Stimulated activated CD8-positive, alpha-beta memory T cell treated with anti-CD3 and anti-CD28 coated beads, Interleukin-7, amount 100 ng/mL, for 4 hours (primary cell): ENCODE results near the gene EIF4G2.
A peak's percentile ranks its signal among the peaks of the same experiment; 100 is the strongest.

Experiments used
- DNase-seq, 2 donors: peaks; one replicate each; pipeline ENCODE4 v3.0.0-alpha.2; 2020; ENCODE audit warnings: low read depth in 2 of 2

Gene EIF4G2

GRCh38 chr11:10808235-10808552, 532 bp downstream of the EIF4G2 start:
- DNase-seq, result no peak

GRCh38 chr11:10807493-10808234, 1.1 kb downstream of the EIF4G2 start:
- DNase-seq, result peak; percentile 20 to 49

GRCh38 chr11:10806206-10806605, 2.5 kb downstream of the EIF4G2 start:
- no peak for DNase-seq

GRCh38 chr11:10805741-10806140, 3.0 kb downstream of the EIF4G2 start:
- DNase-seq, result no peak

- DNase-seq, result no peak
Observed at GRCh38 chr11:10803676-10804075, 5.0 kb downstream of the EIF4G2 start.

GRCh38 chr11:10800292-10800691, 8.4 kb downstream of the EIF4G2 start:
- DNase-seq, result no peak

- no peak for DNase-seq
Observed at GRCh38 chr11:10798330-10798928, 10.3 kb downstream of the EIF4G2 start.

- no peak for DNase-seq
Observed at GRCh38 chr11:10797531-10797930, 11.2 kb downstream of the EIF4G2 start.

GRCh38 chr11:10797001-10797400, 11.7 kb downstream of the EIF4G2 start:
- DNase-seq, result no peak

GRCh38 chr11:10796191-10796590, 12.5 kb downstream of the EIF4G2 start:
- DNase-seq, result no peak

- DNase-seq, result no peak
Observed at GRCh38 chr11:10793470-10794255, 15.1 kb downstream of the EIF4G2 start.

- DNase-seq, result peak; percentile 52 to 65
Observed at GRCh38 chr11:10792385-10793068, 16.2 kb downstream of the EIF4G2 start.

GRCh38 chr11:10786451-10786850, 22.3 kb downstream of the EIF4G2 start:
- no peak for DNase-seq

- no peak for DNase-seq
Observed at GRCh38 chr11:10785146-10785474, 23.6 kb downstream of the EIF4G2 start.

GRCh38 chr11:10784232-10785145, 24.2 kb downstream of the EIF4G2 start:
- no peak for DNase-seq

GRCh38 chr11:10780040-10780439, 28.7 kb downstream of the EIF4G2 start:
- no peak for DNase-seq

- DNase-seq, result no peak
Observed at GRCh38 chr11:10779086-10779485, 29.6 kb downstream of the EIF4G2 start.

- DNase-seq, result no peak
Observed at GRCh38 chr11:10778217-10778970, 30.3 kb downstream of the EIF4G2 start.

- DNase-seq, result no peak
Observed at GRCh38 chr11:10777806-10778205, 30.9 kb downstream of the EIF4G2 start.

- DNase-seq, result no peak
Observed at GRCh38 chr11:10777393-10777793, 31.3 kb downstream of the EIF4G2 start.

GRCh38 chr11:10774811-10775210, 33.9 kb downstream of the EIF4G2 start:
- no peak for DNase-seq
